OCI-LY7 (cell line): ENCODE data around the gene TK2. TPM values are rescaled to one million over a fixed set of nuclear protein-coding genes. Genes with fewer than 3 reads are reported as not detected.

Source experiments
- BruUV-seq: library from RNA; stranded (reverse); fragments of 400-500 nt; replicated peaks from 2 replicates; lab custom pipeline; 2021; lab: Mats Ljungman, UMichigan
- CTCF ChIA-PET: fragments of 300-600 bp; sonication (Branson Sonifier 250); formaldehyde crosslinking; loops from one replicate; lab custom pipeline; 2022; ENCODE audit warnings: antibody characterized with exemption; ENCODE audit not compliant: unreplicated experiment; lab: Charles Lee
- POLR2A ChIA-PET: fragments of 300-600 bp; sonication (Branson Sonifier 250); formaldehyde crosslinking; loops from one replicate; lab custom pipeline; 2022; ENCODE audit warnings: antibody characterized with exemption; lab: Charles Lee
- DNase-seq: peaks from one replicate; pipeline ENCODE4 v3.0.0-alpha.2; 2015; ENCODE audit warnings: low spot score
- H2AFZ ChIP-seq: fragments of 200-600 bp; sonication (generic), shearing (Covaris generic); 2 replicates; pipeline ENCODE4 v1.6.1; 2014; ENCODE audit warnings: mild to moderate bottlenecking, antibody characterized with exemption, low read length, moderate library complexity
- H3K27ac ChIP-seq: fragments of 200-600 bp; sonication (generic); 2 replicates; pipeline ENCODE4 v1.5.1; 2014; ENCODE audit warnings: mixed run types, low read depth, mild to moderate bottlenecking, moderate library complexity, low read length, inconsistent platforms; ENCODE audit not compliant: poor library complexity, severe bottlenecking
- H3K36me3 ChIP-seq: fragments of 200-600 bp; sonication (generic); 2 replicates; pipeline ENCODE4 v1.6.1; 2014; ENCODE audit warnings: mild to moderate bottlenecking, antibody characterized with exemption, low read length, moderate library complexity, mixed read lengths; ENCODE audit not compliant: insufficient read depth
- H3K4me1 ChIP-seq: fragments of 200-600 bp; sonication (generic); 2 replicates; pipeline ENCODE4 v1.5.1; 2014; ENCODE audit warnings: mild to moderate bottlenecking, low read length; ENCODE audit not compliant: insufficient read depth, poor library complexity, severe bottlenecking
- H3K4me2 ChIP-seq: fragments of 200-600 bp; sonication (generic); 2 replicates; pipeline ENCODE4 v1.6.1; 2014; ENCODE audit warnings: mild to moderate bottlenecking, low read length
- H3K4me3 ChIP-seq: fragments of 200-600 bp; sonication (generic); 2 replicates; pipeline ENCODE4 v1.5.1; 2014; ENCODE audit warnings: mild to moderate bottlenecking, low read depth, low read length; ENCODE audit not compliant: poor library complexity, severe bottlenecking
- H3K79me2 ChIP-seq: fragments of 200-600 bp; sonication (generic); 2 replicates; pipeline ENCODE4 v1.6.1; 2016; ENCODE audit warnings: low read depth, mild to moderate bottlenecking, low read length, moderate library complexity, mixed read lengths; ENCODE audit not compliant: insufficient read depth
- H3K9me2 ChIP-seq: fragments of 200-600 bp; sonication (generic); 2 replicates; pipeline ENCODE4 v1.6.1; 2016; ENCODE audit warnings: mild to moderate bottlenecking, low read length, mixed read lengths; ENCODE audit not compliant: insufficient read depth
- H3K9me3 ChIP-seq: fragments of 200-600 bp; sonication (generic); 2 replicates; pipeline ENCODE4 v1.6.1; 2014; ENCODE audit warnings: mild to moderate bottlenecking, mixed run types, low read length, mixed read lengths
- H4K20me1 ChIP-seq: fragments of 200-600 bp; sonication (generic); 2 replicates; pipeline ENCODE4 v1.6.1; 2014; ENCODE audit warnings: mild to moderate bottlenecking, antibody characterized with exemption, low read length, moderate library complexity, mixed read lengths; ENCODE audit not compliant: insufficient read depth
- EZH2phosphoT487 ChIP-seq: fragments of 200-600 bp; sonication (generic); IDR thresholded peaks from 2 replicates; pipeline ENCODE4 v1.6.1; 2018; ENCODE audit warnings: low read depth, borderline replicate concordance, mild to moderate bottlenecking, mixed run types, antibody characterized with exemption, low read length, moderate library complexity, mixed read lengths
- intact Hi-C: fragments of 100-400 bp; cut with micrococcal nuclease; formaldehyde crosslinking; loops from one replicate; pipeline ENCODE4 v1.10.0; 2022; ENCODE audit not compliant: unreplicated experiment
- total RNA-seq, 2 experiments: library from RNA; depleted of rRNA in 1 of 2; stranded (reverse); fragments of >200 nt in 1 of 2; shearing (Covaris generic) in 1 of 2; gene quantifications; 2 replicates each; pipeline ENCODE4 v1.2.3, GENCODE V29; 2014 to 2022
- TF ChIP-seq, protein P1 (sequence below): fragments of 200-600 bp; sonication (generic); conservative IDR thresholded peaks from 2 replicates; pipeline ENCODE4 v1.5.1; 2014; ENCODE audit warnings: mild to moderate bottlenecking, antibody characterized with exemption, low read length, moderate library complexity, mixed read lengths

TK2 gene
- total RNA-seq, 2 experiments from 2014 or later, result 0.06 to 1.9 TPM

DNA sequence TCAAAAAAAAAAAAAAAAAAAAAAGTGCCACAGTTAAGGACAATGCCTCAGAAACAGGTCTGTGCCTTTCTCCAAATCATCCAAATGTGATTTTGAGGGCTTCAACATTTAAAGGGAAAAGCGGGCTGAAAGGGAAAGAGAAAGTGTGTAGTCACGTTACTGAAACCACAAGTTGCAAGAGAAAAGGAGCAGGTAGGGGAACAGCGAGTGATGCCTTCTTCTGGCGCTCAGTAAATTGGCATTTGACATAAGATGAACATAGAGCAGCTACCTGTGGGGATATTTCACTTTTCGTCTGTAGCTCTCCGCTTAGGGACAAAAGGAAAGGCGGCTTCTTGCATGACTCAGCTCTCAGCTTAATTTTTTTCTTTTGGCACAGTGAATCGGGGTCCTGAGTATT lies 40.4 kb upstream of the TK2 start:
- BruUV-seq, result no TSS peak
- no peaks in the 10 kb centered on the region for H3K79me2 ChIP-seq
- H4K20me1 ChIP-seq, result no peaks in the 10 kb centered on the region
- H3K4me3 ChIP-seq, result peak overlapping the region; percentile 27
- intact Hi-C loops, result no loop called here
- H3K27ac ChIP-seq, result no peak overlapping the region
- H3K36me3 ChIP-seq, result no peaks in the 10 kb centered on the region
- no peaks in the 10 kb centered on the region for H3K9me2 ChIP-seq
- TF ChIP-seq, protein P1, sequence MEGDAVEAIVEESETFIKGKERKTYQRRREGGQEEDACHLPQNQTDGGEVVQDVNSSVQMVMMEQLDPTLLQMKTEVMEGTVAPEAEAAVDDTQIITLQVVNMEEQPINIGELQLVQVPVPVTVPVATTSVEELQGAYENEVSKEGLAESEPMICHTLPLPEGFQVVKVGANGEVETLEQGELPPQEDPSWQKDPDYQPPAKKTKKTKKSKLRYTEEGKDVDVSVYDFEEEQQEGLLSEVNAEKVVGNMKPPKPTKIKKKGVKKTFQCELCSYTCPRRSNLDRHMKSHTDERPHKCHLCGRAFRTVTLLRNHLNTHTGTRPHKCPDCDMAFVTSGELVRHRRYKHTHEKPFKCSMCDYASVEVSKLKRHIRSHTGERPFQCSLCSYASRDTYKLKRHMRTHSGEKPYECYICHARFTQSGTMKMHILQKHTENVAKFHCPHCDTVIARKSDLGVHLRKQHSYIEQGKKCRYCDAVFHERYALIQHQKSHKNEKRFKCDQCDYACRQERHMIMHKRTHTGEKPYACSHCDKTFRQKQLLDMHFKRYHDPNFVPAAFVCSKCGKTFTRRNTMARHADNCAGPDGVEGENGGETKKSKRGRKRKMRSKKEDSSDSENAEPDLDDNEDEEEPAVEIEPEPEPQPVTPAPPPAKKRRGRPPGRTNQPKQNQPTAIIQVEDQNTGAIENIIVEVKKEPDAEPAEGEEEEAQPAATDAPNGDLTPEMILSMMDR, result no peak
- TF ChIP-seq EZH2phosphoT487, result no peak
- no peaks in the 10 kb centered on the region for H3K9me3 ChIP-seq
- peaks cover 25% of the 10 kb centered on the region for H3K4me1 ChIP-seq
- H2AFZ ChIP-seq, result peak overlapping the region; percentile 57; the same call in 1 of the 2 replicates
- ChIA-PET POLR2A (interaction anchor here (0.7 kb wide), 1 partner anchor 198 kb away, joined by 3 read pairs; no protein-coding TSS in a partner anchor), CTCF (interaction anchor here (0.8 to 1.1 kb wide), 2 partner anchors 182 to 186 kb away, joined by 3 to 4 read pairs; no protein-coding TSS in a partner anchor)
- peak overlapping the region; percentile 42 for H3K4me2 ChIP-seq
- DNase-seq, result peak; percentile 29

DNA sequence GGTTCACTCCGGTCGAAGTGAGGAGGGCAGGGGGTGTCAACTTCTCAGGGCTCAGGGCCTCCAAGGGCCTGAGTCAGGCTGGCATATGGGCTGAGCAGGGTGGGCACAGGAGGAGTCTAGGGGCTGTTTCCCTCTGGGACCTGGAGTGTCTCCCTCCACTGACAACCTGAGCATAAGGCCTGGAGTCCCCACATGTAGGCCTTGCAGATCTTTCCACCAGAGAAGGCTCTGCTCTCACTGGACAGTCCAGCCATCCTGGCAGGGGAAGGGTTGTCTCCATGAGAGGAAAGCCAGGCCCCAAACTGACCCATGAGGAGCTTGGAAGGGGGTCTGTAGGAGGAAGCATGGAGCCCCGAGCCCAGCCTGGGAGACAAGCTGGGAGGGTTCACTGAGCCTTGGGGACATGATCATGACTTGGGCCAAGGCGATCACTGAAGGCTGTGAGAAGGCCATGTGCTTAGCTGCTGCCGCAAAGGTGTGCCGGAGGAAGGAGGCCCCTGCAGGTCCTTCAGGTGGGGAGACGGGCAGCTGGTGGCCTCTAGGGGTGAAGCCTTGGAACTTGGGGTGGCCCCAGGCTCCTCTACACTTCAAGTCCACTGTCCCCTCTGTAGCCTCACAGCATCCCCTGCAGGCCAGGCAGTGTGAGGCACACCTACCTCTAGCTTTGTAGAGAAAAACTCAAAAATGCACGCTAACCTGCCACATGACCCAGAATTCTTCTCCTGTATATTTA lies 39.2 kb upstream of the TK2 start:
- H3K9me2 ChIP-seq, result no peaks in the 10 kb centered on the region
- H3K4me2 ChIP-seq, result no peak overlapping the region
- no peak overlapping the region for H3K27ac ChIP-seq
- TF ChIP-seq EZH2phosphoT487, result no peak
- TF ChIP-seq, protein P1, result peak; percentile 87
- POLR2A ChIA-PET, result interaction anchor here (0.6 kb wide), 1 partner anchor 9 kb away, joined by 3 read pairs; no protein-coding TSS in a partner anchor
- no peak overlapping the region for H2AFZ ChIP-seq
- no peaks in the 10 kb centered on the region for H3K79me2 ChIP-seq
- H3K4me1 ChIP-seq, result peaks cover 25% of the 10 kb centered on the region
- no peaks in the 10 kb centered on the region for H3K9me3 ChIP-seq
- no TSS peak for BruUV-seq
- no peak overlapping the region for H3K4me3 ChIP-seq
- intact Hi-C loops, result loop anchor here (1.0 to 2.0 kb wide), 4 partner anchors 72 to 183 kb away; no protein-coding TSS in a partner anchor
- H4K20me1 ChIP-seq, result no peaks in the 10 kb centered on the region
- CTCF ChIA-PET, result interaction anchor here (0.6 to 1.1 kb wide), 2 partner anchors 113 to 185 kb away, joined by 3 to 4 read pairs; no protein-coding TSS in a partner anchor
- H3K36me3 ChIP-seq, result no peaks in the 10 kb centered on the region
- DNase-seq, result peak; percentile 75
